Measurements from ENCODE around the gene PGAP2. TPM values are rescaled to one million over a fixed set of nuclear protein-coding genes. Genes with fewer than 3 reads are reported as not detected.
"Not testable (repeated sequence)": the region's sequence is repeated elsewhere in the genome, so short reads cannot be mapped to it uniquely, and the experiment has no call there.

Gene PGAP2
- total RNA-seq, 1 donor from 2014 or later, result 27.8 TPM

- H3K4me1 ChIP-seq, result peaks cover 8% of the 10 kb centered on the region
- no peak overlapping the region for H3K4me3 ChIP-seq
- no peak for DNase-seq
- intact Hi-C loops (cut with micrococcal nuclease), result loop anchor here (10.0 kb wide), 1 partner anchor 51 kb away; no protein-coding TSS in a partner anchor
- no peak overlapping the region for H3K27ac ChIP-seq (replicated peaks)
- no peak for TF ChIP-seq CTCF (IDR thresholded peaks at IDR 0.05; ENCODE audit: borderline replicate concordance)
- no peaks in the 10 kb centered on the region for H3K27me3 ChIP-seq (ENCODE audit: low read depth)
- peaks cover 96% of the 10 kb centered on the region for H3K36me3 ChIP-seq
- no peaks in the 10 kb centered on the region for H3K9me3 ChIP-seq (replicated peaks)
These were observed 32.5 kb upstream of the PGAP2 start for GRCh38 chr11:3775736-3776406.

GRCh38 chr11:3781423-3781822, 26.9 kb upstream of the PGAP2 start:
- peaks cover 31% of the 10 kb centered on the region for H3K4me1 ChIP-seq
- no peak for TF ChIP-seq CTCF (IDR thresholded peaks at IDR 0.05; ENCODE audit: borderline replicate concordance)
- intact Hi-C loops (cut with micrococcal nuclease), result no loop called here
- peaks cover 42% of the 10 kb centered on the region for H3K36me3 ChIP-seq
- no peak for DNase-seq
- H3K9me3 ChIP-seq (replicated peaks), result no peaks in the 10 kb centered on the region
- H3K4me3 ChIP-seq, result no peak overlapping the region
- no peaks in the 10 kb centered on the region for H3K27me3 ChIP-seq (ENCODE audit: low read depth)
- H3K27ac ChIP-seq (replicated peaks), result no peak overlapping the region

- Histone ChIP-seq H3K4me1 (peaks cover 46% of the 10 kb centered on the region), H3K36me3 (peaks cover 26% of the 10 kb centered on the region), H3K27me3 (ENCODE audit: low read depth) (no peaks in the 10 kb centered on the region), H3K4me3 (no peak overlapping the region), H3K27ac (replicated peaks) (no peak overlapping the region), H3K9me3 (replicated peaks) (no peaks in the 10 kb centered on the region)
- intact Hi-C loops (cut with micrococcal nuclease), result no loop called here
- no peak for DNase-seq
- TF ChIP-seq CTCF (IDR thresholded peaks at IDR 0.05; ENCODE audit: borderline replicate concordance), result no peak
These were observed 25.4 kb upstream of the PGAP2 start for GRCh38 chr11:3782963-3783362.

GRCh38 chr11:3783611-3784010, 24.7 kb upstream of the PGAP2 start:
- peaks cover 53% of the 10 kb centered on the region for H3K4me1 ChIP-seq
- no peaks in the 10 kb centered on the region for H3K27me3 ChIP-seq (ENCODE audit: low read depth)
- no peak overlapping the region for H3K4me3 ChIP-seq
- no peak for DNase-seq
- intact Hi-C loops (cut with micrococcal nuclease), result no loop called here
- H3K27ac ChIP-seq (replicated peaks), result no peak overlapping the region
- peaks cover 20% of the 10 kb centered on the region for H3K36me3 ChIP-seq
- H3K9me3 ChIP-seq (replicated peaks), result no peaks in the 10 kb centered on the region
- no peak for TF ChIP-seq CTCF (IDR thresholded peaks at IDR 0.05; ENCODE audit: borderline replicate concordance)

- Histone ChIP-seq H3K9me3 (replicated peaks) (no peaks in the 10 kb centered on the region), H3K36me3 (peaks cover 5% of the 10 kb centered on the region), H3K4me3 (no peak overlapping the region), H3K27ac (replicated peaks) (no peak overlapping the region), H3K4me1 (peaks cover 61% of the 10 kb centered on the region), H3K27me3 (ENCODE audit: low read depth) (no peaks in the 10 kb centered on the region)
- TF ChIP-seq CTCF (IDR thresholded peaks at IDR 0.05; ENCODE audit: borderline replicate concordance), result no peak
- no peak for DNase-seq
- intact Hi-C loops (cut with micrococcal nuclease), result no loop called here
These were observed 21.5 kb upstream of the PGAP2 start for GRCh38 chr11:3786781-3787428.

- Histone ChIP-seq H3K4me3 (peak overlapping the region; percentile 88), H3K36me3 (peaks cover 29% of the 10 kb centered on the region), H3K4me1 (peaks cover 58% of the 10 kb centered on the region)
- H3K27me3 ChIP-seq (ENCODE audit: low read depth); H3K9me3 ChIP-seq (replicated peaks); intact Hi-C loops (cut with micrococcal nuclease); H3K27ac ChIP-seq (replicated peaks); DNase-seq: not testable (repeated sequence)
These were observed 14.0 kb upstream of the PGAP2 start for GRCh38 chr11:3794387-3794786.
